ENCODE data around the gene SMPD3.

DNA sequence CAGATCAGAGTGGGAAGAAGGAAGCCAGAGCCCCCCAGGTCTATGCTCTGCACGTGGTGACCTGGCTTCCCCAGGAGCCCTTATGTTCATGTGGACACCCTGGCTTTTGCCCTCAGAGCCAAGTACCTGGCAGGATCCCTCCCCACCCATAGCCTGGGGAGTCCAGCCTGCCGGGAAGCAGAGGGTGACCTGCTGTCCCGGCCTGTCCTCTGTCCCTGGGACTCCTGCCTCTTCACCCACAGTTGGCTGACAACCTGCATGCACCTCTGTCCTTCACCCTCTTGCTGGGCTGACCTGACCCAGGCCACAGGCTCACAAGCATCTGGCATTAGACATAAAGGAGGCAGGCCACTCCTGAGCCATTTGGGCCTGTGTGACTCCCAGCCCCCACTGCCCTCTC is 60.2 kb downstream of the SMPD3 start:
- TF ChIP-seq, protein P1, sequence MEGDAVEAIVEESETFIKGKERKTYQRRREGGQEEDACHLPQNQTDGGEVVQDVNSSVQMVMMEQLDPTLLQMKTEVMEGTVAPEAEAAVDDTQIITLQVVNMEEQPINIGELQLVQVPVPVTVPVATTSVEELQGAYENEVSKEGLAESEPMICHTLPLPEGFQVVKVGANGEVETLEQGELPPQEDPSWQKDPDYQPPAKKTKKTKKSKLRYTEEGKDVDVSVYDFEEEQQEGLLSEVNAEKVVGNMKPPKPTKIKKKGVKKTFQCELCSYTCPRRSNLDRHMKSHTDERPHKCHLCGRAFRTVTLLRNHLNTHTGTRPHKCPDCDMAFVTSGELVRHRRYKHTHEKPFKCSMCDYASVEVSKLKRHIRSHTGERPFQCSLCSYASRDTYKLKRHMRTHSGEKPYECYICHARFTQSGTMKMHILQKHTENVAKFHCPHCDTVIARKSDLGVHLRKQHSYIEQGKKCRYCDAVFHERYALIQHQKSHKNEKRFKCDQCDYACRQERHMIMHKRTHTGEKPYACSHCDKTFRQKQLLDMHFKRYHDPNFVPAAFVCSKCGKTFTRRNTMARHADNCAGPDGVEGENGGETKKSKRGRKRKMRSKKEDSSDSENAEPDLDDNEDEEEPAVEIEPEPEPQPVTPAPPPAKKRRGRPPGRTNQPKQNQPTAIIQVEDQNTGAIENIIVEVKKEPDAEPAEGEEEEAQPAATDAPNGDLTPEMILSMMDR (IDR thresholded peaks at IDR 0.05; ENCODE audit: poor library complexity), result no peak
- TF ChIP-seq EZH2 (IDR thresholded peaks at IDR 0.05; ENCODE audit: borderline replicate concordance) (no peak), EZH2phosphoT487 (IDR thresholded peaks at IDR 0.05; ENCODE audit: low read depth, severe bottlenecking, unreplicated experiment) (no peak)
